GM12872 (cell line): ENCODE data around the gene SERP2.

Experiments
- TF ChIP-seq, protein P1 (sequence below): IDR thresholded peaks from 3 replicates; pipeline ENCODE4 v1.5.1; 2011; ENCODE audit warnings: low read depth, mild to moderate bottlenecking, low read length, moderate library complexity; ENCODE audit not compliant: insufficient read depth

SERP2 gene

DNA sequence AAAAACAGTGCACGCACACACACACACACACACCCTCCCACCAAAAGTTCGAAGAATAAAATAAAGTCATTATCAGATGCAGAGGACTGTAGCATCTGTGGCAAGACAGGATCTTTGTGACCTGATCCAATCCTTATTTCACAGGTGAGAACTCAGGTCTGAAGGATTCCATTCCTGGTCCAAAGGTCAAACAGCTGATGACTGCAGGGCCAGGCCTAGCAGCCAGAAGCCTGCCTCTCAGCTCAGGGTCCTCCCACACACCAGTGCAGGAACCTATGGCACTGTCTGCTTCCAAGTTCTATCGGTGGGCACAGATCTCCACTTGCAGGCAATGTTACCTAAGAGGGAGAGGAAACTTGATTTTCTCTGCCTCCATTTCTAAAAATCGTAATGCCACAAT, 57.5 kb downstream of the SERP2 start:
- TF ChIP-seq, protein P1, sequence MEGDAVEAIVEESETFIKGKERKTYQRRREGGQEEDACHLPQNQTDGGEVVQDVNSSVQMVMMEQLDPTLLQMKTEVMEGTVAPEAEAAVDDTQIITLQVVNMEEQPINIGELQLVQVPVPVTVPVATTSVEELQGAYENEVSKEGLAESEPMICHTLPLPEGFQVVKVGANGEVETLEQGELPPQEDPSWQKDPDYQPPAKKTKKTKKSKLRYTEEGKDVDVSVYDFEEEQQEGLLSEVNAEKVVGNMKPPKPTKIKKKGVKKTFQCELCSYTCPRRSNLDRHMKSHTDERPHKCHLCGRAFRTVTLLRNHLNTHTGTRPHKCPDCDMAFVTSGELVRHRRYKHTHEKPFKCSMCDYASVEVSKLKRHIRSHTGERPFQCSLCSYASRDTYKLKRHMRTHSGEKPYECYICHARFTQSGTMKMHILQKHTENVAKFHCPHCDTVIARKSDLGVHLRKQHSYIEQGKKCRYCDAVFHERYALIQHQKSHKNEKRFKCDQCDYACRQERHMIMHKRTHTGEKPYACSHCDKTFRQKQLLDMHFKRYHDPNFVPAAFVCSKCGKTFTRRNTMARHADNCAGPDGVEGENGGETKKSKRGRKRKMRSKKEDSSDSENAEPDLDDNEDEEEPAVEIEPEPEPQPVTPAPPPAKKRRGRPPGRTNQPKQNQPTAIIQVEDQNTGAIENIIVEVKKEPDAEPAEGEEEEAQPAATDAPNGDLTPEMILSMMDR: no peak

DNA sequence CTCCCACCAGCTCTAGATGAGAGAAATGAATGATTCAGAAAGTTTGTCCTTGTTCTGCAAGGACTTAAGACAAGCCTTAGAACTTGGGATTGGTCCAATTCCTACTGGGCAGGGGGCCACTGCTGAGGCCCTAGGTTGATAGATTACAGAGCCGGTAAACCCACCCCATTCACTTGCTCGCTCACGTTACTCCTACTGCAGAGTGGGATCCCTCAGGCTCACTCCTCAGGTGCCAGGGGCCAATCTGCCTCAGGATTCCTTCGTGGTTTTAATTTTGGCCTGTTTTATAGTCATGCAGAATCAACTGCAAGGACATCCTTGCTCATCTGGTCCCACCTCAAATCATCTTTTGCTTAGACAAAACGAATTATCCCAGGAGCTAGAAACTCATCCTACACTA, 59.0 kb downstream of the SERP2 start:
- TF ChIP-seq, protein P1: no peak

DNA sequence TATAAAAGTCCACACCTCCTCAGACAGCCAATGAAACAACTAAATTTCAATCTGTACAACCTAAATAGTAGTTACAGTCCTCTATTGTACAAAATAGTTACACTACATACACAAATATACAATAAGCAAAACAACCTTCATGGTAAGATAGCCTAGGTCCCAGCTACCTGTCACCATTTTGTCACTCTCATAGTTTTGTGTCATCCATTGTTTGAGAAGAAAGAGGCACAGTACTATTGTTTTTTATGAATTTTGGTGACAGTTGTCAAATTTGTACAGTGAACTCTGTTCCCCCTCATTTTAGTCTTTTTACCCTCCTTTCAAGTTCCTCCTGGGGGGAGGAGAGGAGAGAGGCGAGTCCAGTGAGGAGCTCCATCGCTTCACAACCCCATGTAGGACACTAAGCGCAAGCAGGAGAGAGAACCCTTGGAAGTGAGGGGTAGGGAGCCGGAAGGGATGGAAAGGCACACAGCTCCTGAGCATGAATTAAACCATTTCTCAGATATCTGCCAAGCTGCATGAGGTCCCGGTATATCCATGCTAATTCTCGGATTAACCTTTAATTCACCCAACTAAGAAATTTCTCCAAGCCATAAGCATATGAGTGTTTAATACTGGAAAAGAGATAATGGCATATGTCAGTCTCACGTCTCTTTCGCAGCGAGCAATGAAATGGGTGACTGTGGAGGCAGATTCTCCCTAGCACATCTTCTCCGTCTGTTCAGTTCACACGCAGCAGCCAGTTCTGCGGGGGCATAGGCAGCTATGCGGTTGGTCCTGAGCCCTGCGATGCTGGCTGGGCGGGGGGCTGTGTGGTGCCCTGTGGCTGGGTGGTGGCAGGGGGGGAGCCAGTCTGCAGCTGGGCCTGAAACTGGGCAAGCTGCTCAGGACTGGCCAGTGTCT, 60.5 kb downstream of the SERP2 start:
- TF ChIP-seq, protein P1: no peak

DNA sequence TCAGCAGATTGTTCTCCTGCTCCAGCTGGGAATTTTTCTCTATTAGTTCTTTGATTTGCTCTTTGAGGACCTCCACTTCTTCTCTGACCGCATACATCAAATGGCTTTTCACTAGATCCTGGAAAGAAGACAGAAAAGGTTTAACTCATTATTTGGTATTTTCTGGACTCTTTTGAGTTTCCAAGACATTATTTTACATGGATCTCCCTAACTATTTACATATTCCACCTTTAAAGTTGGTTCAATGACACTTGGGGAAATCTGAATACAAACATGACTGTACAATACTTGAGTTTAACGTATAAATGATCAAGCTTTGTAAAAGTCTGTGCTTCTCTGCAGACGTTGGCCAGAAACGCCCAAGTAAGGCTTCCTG, 61.1 kb downstream of the SERP2 start:
- TF ChIP-seq, protein P1: no peak

DNA sequence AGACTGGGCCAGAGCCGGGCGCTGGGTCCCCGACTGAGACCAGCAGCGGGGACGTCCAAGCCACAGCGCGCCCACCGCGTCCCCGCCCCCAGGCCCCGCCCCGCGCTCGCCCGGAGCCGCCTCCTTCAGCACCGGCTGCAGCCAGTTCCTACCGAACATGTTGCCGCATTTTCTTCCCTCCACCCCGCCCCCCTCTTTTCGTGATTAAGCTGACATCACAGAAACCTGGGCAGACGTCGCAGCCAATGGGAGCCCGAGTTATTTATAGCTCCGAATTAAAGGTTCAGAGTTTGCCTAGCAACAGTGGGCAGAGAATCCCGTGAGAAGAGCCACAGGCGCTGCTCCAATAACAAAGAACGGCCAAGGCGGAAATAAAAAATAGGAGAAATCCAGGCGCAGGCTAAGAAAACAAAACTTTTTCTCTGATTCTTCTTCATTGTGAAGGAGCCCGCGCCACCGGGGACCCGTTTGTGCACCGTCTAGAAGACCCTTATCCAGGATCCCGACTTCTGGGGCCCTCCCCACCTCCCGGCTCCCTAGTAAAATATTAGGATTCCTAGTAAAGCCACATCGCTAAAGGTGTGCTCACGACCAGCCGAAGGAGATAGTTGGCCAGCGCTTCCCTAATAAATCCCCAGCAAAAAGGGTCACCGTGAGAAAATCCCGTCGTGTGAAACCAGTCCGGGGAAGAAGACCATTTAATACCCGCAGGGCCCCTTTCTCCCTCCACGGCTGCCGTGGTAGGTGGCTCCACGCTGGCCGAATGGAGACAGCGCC, 61.7 kb downstream of the SERP2 start:
- TF ChIP-seq, protein P1: no peak

DNA sequence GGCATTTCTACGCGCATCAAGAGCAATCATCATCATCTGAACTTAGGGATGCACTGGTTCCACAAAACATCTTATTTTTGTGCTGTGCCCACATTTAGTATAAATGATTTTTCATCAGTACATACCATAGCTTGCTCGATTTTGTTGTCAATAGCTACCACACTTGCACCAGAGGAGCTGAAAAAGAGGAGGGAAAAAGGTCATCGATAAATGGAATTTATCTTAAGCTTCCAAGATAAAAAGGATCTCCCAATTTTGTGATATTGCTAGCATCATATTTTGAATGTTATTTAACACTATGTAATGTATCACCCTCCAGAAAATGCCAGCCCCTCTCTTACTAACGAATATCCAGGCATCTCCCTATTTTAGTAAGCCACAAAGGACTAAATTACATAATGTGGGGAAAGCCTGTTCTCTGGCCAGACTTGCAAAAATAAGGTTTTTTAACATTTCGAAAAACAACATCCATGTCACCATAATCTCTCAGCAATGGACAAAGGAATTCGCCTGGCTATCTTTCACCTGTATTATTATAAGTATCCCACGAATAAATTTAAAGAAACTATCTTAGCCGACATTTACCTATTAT, 62.4 kb downstream of the SERP2 start:
- TF ChIP-seq, protein P1: no peak
